ENCODE data around the gene SLC38A7. TPM values are rescaled to one million over a fixed set of nuclear protein-coding genes. Genes with fewer than 3 reads are reported as not detected.
A peak's percentile ranks its signal among the peaks of the same experiment; 100 is the strongest.

The SLC38A7 gene
- total and polyA plus RNA-seq, 2 of the 13 experiments (the other 11 are each of a cell fraction or from before 2014, with no cell fraction given) = 13.2 to 14.1 TPM

- TF ChIP-seq BATF2 (CRISPR knock-in tag; IDR thresholded peaks at IDR 0.05) = no peak
- TF ChIP-seq ZNF766 (CRISPR knock-in tag; IDR thresholded peaks at IDR 0.05; ENCODE audit: borderline replicate concordance) = no peak
- peak; percentile 16; the same call in 1 of the 2 replicates for TF ChIP-seq HBP1 (CRISPR knock-in tag; IDR thresholded peaks at IDR 0.05; ENCODE audit: low read depth)
- TF ChIP-seq AGO1 (IDR thresholded peaks at IDR 0.05; ENCODE audit: low read depth, low read length, poor library complexity, severe bottlenecking) = no peak
- peak; percentile 76; the same call in 1 of the 2 replicates for TF ChIP-seq ZNF776 (CRISPR knock-in tag; IDR thresholded peaks at IDR 0.05)
- TF ChIP-seq, protein P1, sequence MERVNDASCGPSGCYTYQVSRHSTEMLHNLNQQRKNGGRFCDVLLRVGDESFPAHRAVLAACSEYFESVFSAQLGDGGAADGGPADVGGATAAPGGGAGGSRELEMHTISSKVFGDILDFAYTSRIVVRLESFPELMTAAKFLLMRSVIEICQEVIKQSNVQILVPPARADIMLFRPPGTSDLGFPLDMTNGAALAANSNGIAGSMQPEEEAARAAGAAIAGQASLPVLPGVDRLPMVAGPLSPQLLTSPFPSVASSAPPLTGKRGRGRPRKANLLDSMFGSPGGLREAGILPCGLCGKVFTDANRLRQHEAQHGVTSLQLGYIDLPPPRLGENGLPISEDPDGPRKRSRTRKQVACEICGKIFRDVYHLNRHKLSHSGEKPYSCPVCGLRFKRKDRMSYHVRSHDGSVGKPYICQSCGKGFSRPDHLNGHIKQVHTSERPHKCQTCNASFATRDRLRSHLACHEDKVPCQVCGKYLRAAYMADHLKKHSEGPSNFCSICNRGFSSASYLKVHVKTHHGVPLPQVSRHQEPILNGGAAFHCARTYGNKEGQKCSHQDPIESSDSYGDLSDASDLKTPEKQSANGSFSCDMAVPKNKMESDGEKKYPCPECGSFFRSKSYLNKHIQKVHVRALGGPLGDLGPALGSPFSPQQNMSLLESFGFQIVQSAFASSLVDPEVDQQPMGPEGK (CRISPR knock-in tag; IDR thresholded peaks at IDR 0.05) = no peak
- no peak for TF ChIP-seq XBP1 (CRISPR knock-in tag; IDR thresholded peaks at IDR 0.05)
- TF ChIP-seq ZNF138 (CRISPR knock-in tag; IDR thresholded peaks at IDR 0.05; ENCODE audit: low read depth) = peak; percentile 69; the same call in 1 of the 2 replicates
- TF ChIP-seq ARHGAP35 (CRISPR knock-in tag; IDR thresholded peaks at IDR 0.05; ENCODE audit: borderline replicate concordance) = no peak
- TF ChIP-seq PHF8 (CRISPR knock-in tag; IDR thresholded peaks at IDR 0.05) = peak; percentile 83
- TF ChIP-seq SMC3 (IDR thresholded peaks at IDR 0.05; ENCODE audit: low read length) = no peak
- TF ChIP-seq RAD51 (IDR thresholded peaks at IDR 0.05; ENCODE audit: borderline replicate concordance) = peak; percentile 98
- no peak for TF ChIP-seq ARID3A (IDR thresholded peaks at IDR 0.05; ENCODE audit: low read depth, low read length)
- TF ChIP-seq ZNF136 (CRISPR knock-in tag; IDR thresholded peaks at IDR 0.05; ENCODE audit: low read depth) = peak; percentile 83
- TF ChIP-seq ZNF737 (CRISPR knock-in tag; IDR thresholded peaks at IDR 0.05; ENCODE audit: borderline replicate concordance) = no peak
- TF ChIP-seq CREB3 (CRISPR knock-in tag; IDR thresholded peaks at IDR 0.05) = peak; percentile 74; the same call in 1 of the 2 replicates
- no peak for TF ChIP-seq ZNF577 (CRISPR knock-in tag; IDR thresholded peaks at IDR 0.05; ENCODE audit: borderline replicate concordance, low read depth)
- TF ChIP-seq RNF2 (conservative IDR thresholded peaks at IDR 0.05; ENCODE audit: low read depth) = no peak
- TF ChIP-seq ZNF724P (CRISPR knock-in tag; IDR thresholded peaks at IDR 0.05; ENCODE audit: borderline replicate concordance) = peak; percentile 86; the same call in 1 of the 2 replicates
- peak; percentile 60; the same call in 1 of the 2 replicates for TF ChIP-seq SNAI1 (CRISPR knock-in tag; IDR thresholded peaks at IDR 0.05; ENCODE audit: borderline replicate concordance)
- peak; percentile 29 for TF ChIP-seq ZNF788 (CRISPR knock-in tag; IDR thresholded peaks at IDR 0.05; ENCODE audit: borderline replicate concordance)
- TF ChIP-seq ZNF563 (CRISPR knock-in tag; IDR thresholded peaks at IDR 0.05) = no peak
Observed at GRCh38 chr16:58684354-58685083, at the start of gene SLC38A7 (continued).

All from HepG2 (cell line).